ENCODE results near the gene MATN4. TPM values are rescaled to one million over a fixed set of nuclear protein-coding genes. Genes with fewer than 3 reads are reported as not detected.

Gene MATN4
- total and polyA plus RNA-seq, 2 of the 13 experiments (the other 11 are each of a cell fraction or from before 2014, with no cell fraction given), result not detected

- TF ChIP-seq GMEB1 (CRISPR knock-in tag; IDR thresholded peaks at IDR 0.05; ENCODE audit: borderline replicate concordance), result 0 out of 2 replicates have a peak, but pooled peaks have one; percentile 16
- TF ChIP-seq ZNF296 (CRISPR knock-in tag; conservative IDR thresholded peaks at IDR 0.05), result 0 out of 2 replicates have a peak, but pooled peaks have one; percentile 43
- no peak for TF ChIP-seq ZSCAN29 (CRISPR knock-in tag; conservative IDR thresholded peaks at IDR 0.05)
- TF ChIP-seq ZBTB40 (IDR thresholded peaks at IDR 0.05), result no peak
- no peak for TF ChIP-seq ZBTB40 (CRISPR knock-in tag; IDR thresholded peaks at IDR 0.05)
- no peak for TF ChIP-seq HIC2 (CRISPR knock-in tag; IDR thresholded peaks at IDR 0.05; ENCODE audit: low read depth)
- TF ChIP-seq MAFG (CRISPR knock-in tag; IDR thresholded peaks at IDR 0.05), result no peak
- TF ChIP-seq SRSF1 (optimal IDR thresholded peaks at IDR 0.05; ENCODE audit: low read depth, low read length), result peak; percentile 14
- TF ChIP-seq ZMYM4 (CRISPR knock-in tag; IDR thresholded peaks at IDR 0.05), result no peak
- peak; percentile 94 for TF ChIP-seq CTCF (CRISPR knock-in tag; IDR thresholded peaks at IDR 0.05)
- TF ChIP-seq ZBTB33 (CRISPR knock-in tag; IDR thresholded peaks at IDR 0.05), result peak; percentile 90
- TF ChIP-seq BHLHE40 (IDR thresholded peaks at IDR 0.05; ENCODE audit: low read length), result no peak
Observed at GRCh38 chr20:45311589-45312211, 3.6 kb upstream of the MATN4 start (continued).
